Rectal smooth muscle tissue (tissue), 1 donor: ENCODE measurements around the gene ADGRV1.

Experiments used
- H3K27ac ChIP-seq: one replicate; pipeline ENCODE4 v1.7.0; 2013; ENCODE audit warnings: low read depth, low read length, inconsistent platforms
- H3K27me3 ChIP-seq: one replicate; pipeline ENCODE4 v1.7.0; 2013; ENCODE audit warnings: low read length; ENCODE audit not compliant: control insufficient read depth, insufficient read depth
- H3K36me3 ChIP-seq: one replicate; pipeline ENCODE4 v1.7.0; 2013; ENCODE audit warnings: low read length; ENCODE audit not compliant: control insufficient read depth, insufficient read depth
- H3K4me1 ChIP-seq: one replicate; pipeline ENCODE4 v1.7.0; 2013; ENCODE audit warnings: low read length; ENCODE audit not compliant: control insufficient read depth, insufficient read depth
- H3K4me3 ChIP-seq: one replicate; pipeline ENCODE4 v1.7.0; 2013; ENCODE audit warnings: low read length
- H3K9ac ChIP-seq: one replicate; pipeline ENCODE4 v1.7.0; 2013; ENCODE audit warnings: low read length

Gene ADGRV1

DNA sequence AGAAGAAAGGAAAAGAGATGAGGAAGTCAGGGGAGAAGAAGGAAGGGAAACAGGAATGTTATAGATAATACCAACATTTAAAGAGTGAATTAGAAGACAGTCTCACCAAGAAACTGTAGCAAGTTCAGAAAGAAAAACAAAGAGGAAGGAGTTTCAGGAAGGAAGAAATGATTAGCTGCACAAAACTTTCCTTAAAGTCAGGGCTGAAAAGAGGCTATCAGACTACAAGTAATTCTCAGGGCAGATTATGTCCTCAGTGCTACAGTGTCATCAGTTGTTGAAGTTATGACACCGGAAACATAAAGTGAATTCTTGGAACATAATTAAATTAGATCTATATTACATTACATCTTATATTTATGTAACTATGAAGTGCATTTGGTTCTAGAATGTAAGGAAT is 597.6 kb downstream of the ADGRV1 start:
- no peaks in the 10 kb centered on the region for H3K27me3 ChIP-seq
- H3K36me3 ChIP-seq = no peaks in the 10 kb centered on the region
- no peak overlapping the region for H3K4me3 ChIP-seq
- no peak overlapping the region for H3K9ac ChIP-seq
- no peak overlapping the region for H3K27ac ChIP-seq
- H3K4me1 ChIP-seq = peaks cover 2% of the 10 kb centered on the region

DNA sequence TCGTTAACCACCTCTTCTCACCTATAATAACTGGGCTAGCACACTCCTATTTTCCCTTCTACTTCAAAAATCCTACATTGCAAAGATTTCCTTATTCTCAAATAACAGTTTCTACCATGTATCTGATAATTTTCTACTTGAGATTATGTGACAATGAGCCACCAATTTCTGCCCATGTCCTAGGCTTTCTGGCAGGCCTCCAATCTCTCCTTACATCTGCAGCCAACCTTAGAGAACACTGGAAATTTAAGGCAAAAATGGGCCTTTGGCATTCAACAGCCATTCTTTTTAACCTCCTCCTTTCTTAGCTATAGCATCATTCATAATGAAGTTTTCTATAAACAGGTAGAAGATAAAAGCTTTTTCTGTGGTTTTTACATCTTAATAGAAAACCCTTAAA is 599.4 kb downstream of the ADGRV1 start:
- Histone ChIP-seq H3K9ac (no peak overlapping the region), H3K27me3 (no peaks in the 10 kb centered on the region), H3K27ac (no peak overlapping the region), H3K4me3 (no peak overlapping the region), H3K4me1 (peaks cover 6% of the 10 kb centered on the region), H3K36me3 (no peaks in the 10 kb centered on the region)

DNA sequence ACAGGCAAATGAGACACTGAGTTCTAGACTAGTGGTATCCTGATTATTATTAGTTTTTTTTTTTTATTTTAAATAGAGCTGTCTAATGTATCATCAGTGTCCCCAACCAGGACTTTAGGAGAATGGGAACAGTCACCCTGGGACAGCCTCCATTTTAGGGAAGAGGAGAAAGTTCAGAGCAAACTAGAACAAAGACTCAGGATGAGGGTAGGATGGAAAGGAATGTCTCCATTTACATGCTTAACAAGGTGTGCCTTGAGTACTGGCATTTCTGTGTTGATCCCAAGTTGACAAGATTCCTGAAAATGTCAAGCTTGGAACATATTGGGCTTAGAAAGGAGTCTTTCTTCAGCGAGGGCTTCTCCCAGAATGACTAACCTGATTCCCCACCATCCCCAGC is 601.0 kb downstream of the ADGRV1 start:
- no peaks in the 10 kb centered on the region for H3K27me3 ChIP-seq
- H3K9ac ChIP-seq = no peak overlapping the region
- H3K4me3 ChIP-seq = no peak overlapping the region
- H3K36me3 ChIP-seq = no peaks in the 10 kb centered on the region
- no peak overlapping the region for H3K27ac ChIP-seq
- peaks cover 8% of the 10 kb centered on the region for H3K4me1 ChIP-seq

DNA sequence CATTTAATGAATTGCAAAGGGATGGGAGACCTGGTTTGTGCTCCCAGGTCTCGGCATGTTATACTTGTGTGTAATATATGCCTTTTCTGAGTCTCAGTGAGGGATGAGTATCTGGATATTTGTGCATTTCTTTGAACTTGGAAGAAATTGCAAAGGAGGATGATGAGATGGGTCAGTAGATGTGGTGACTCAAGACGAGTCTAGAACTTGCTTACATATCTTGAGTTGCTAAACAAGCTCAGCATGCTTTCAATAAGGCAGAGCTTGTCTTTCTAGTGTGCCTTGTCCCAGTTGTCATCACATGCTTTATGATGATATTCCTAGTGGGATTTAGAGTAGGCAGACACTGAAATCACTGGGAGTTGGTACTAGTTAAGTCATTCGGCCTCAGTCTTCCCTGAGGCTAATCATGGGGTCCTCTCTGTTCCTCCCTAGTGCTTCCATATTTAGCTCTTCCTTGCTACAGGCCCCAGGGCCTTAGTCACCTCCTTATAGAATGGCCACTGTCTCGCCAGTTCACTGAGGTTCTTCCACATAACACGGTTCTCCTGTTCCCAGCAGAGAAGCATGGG is 602.2 kb downstream of the ADGRV1 start:
- no peak overlapping the region for H3K9ac ChIP-seq
- no peak overlapping the region for H3K27ac ChIP-seq

DNA sequence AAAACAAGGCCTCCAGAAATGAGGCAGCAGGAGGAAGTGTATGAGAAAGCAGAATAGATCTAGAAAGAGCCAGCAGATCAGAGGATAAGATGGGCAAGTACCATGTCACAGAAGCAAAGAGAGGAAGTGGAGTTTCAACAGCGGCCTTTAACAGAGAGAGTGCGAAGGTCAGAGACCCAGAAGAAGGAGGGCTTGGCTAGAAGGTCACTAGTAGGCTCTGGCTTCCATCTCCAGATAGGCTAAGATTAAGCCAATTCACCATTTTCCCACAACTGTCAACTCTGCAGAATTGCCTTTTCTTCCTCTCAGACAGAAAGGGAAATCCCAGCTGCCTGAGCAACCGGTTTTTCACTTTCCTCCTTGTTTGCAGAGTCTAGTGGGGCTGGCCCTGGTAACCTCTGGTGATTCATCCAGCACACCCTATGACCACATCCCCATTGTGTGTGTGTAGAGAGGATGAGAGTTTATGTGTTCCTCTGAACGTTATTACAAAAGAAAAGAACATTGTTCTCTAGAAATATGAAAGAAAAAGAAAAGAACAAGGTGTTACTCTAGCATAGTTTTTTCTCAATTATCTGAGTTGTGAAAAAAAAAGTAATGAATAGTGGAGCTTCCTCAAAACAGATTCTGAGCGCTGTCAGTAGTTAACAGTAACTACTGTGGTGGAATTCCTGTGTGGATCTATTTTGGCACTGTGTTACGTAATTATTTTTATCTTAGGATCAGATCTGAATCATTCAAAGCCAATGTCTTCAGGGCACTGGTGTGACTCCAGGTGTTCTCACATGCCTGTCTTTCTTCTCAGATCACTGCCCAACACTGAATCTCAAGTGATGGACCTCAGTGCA is 604.2 kb downstream of the ADGRV1 start:
- Histone ChIP-seq H3K36me3 (no peaks in the 10 kb centered on the region), H3K4me3 (no peak overlapping the region), H3K27ac (peak overlapping the region; percentile 35), H3K27me3 (no peaks in the 10 kb centered on the region), H3K9ac (no peak overlapping the region), H3K4me1 (peaks cover 9% of the 10 kb centered on the region)

More for the DNA sequence above, 602.2 kb downstream of the ADGRV1 start:
- H3K4me3 ChIP-seq = no peak overlapping the region
- H3K36me3 ChIP-seq = no peaks in the 10 kb centered on the region
- H3K27me3 ChIP-seq = no peaks in the 10 kb centered on the region
- peaks cover 9% of the 10 kb centered on the region for H3K4me1 ChIP-seq

DNA sequence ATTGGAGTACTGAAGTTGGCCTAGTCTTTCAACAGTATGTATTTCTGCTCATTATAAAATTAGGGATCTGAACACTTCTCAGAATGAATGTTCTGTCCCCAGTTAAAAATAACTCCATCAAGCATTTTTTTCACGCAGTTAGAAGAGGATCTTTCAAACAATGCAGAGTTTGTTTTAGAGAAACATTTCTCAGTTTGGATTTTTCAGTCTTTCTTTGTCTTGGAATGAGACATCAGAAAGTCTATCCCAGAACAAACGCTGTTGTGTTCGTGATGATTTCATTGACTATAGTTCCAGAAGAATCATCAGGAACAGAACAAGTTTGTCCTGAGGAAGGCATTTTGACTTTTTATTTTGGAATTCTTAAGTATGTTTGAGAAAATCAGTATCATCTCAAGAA is 605.8 kb downstream of the ADGRV1 start:
- Histone ChIP-seq H3K27ac (peak overlapping the region; percentile 35), H3K9ac (no peak overlapping the region), H3K27me3 (no peaks in the 10 kb centered on the region), H3K36me3 (no peaks in the 10 kb centered on the region), H3K4me3 (no peak overlapping the region), H3K4me1 (peaks cover 9% of the 10 kb centered on the region)

DNA sequence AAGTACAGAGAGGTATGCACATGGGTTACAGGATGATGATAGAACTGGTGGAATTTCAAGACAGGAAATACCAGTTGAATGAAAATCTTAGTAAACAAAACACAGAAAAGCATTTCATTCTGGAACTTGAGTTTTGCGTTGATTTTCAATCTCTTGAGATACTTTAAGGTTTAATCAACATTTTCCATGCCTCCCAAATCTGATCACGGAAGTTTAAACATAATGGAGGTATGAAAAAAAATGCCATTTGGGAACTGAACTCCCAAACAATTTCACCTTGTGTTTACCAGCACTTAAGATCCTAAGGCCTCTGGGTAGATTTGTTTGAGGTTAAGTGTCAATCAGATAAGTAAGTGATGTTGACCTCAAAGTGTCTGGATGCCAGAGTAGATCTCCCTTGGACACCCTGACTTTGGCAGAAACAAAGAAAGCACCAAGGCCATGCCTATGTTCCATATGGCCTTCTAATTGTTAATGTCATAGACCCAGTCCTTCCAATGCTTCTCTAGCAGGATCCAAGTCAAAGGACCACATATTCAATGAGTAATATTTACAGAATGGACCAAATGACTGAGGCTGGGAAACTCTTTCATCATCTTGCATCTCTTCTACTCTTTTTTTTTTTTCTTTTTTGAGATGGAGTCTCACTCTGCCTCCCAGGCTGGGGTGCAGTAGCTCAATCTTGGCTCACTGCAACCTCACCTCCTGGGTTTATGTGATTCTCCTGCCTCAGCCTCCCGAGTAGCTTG is 607.6 kb downstream of the ADGRV1 start:
- no peak overlapping the region for H3K4me3 ChIP-seq
- H3K4me1 ChIP-seq = peaks cover 9% of the 10 kb centered on the region
- H3K36me3 ChIP-seq = no peaks in the 10 kb centered on the region
- no peak overlapping the region for H3K9ac ChIP-seq
- H3K27me3 ChIP-seq = no peaks in the 10 kb centered on the region
- H3K27ac ChIP-seq = no peak overlapping the region

DNA sequence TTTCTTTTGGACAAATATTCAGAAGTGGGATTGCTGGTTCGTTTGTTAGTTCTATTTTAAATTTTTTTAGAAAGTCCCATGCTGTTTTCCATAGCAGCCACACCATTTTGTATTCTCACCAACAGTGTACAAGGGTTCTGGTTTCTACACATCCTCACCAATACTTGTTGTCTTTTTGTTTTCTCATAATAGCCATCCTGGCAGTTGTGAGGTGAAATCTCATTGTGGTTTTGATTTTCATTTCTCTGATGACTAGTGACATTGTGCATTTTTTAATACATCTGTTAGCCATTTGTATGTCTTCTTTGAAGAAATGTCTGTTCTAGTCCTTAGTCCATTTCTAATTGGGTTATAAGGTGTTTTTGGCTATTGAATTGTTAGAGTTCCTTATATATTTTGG is 610.3 kb downstream of the ADGRV1 start:
- Histone ChIP-seq H3K4me3 (no peak overlapping the region), H3K4me1 (peaks cover 2% of the 10 kb centered on the region), H3K27me3 (no peaks in the 10 kb centered on the region), H3K36me3 (no peaks in the 10 kb centered on the region), H3K27ac (no peak overlapping the region), H3K9ac (no peak overlapping the region)

DNA sequence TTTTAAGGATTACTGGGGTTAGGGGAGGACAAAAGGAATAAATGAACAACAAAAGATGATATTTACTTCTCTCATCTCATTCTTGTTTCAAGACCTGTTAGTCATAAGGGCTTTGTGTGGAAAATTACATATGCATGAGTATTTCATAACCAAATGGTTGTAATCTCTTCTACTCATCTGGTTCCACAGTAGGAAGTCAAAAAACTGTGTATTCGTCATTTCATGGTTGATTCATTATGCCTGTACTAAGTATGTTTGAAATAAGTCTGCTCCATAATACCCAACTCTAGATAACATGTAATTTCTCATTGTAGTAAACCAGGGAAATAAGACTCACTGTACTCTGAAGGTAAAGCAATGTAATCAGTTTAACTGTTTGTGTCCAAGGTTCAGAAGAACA is 611.7 kb downstream of the ADGRV1 start:
- Histone ChIP-seq H3K36me3 (no peaks in the 10 kb centered on the region), H3K27me3 (no peaks in the 10 kb centered on the region), H3K9ac (no peak overlapping the region), H3K4me1 (no peaks in the 10 kb centered on the region), H3K4me3 (no peak overlapping the region), H3K27ac (no peak overlapping the region)

DNA sequence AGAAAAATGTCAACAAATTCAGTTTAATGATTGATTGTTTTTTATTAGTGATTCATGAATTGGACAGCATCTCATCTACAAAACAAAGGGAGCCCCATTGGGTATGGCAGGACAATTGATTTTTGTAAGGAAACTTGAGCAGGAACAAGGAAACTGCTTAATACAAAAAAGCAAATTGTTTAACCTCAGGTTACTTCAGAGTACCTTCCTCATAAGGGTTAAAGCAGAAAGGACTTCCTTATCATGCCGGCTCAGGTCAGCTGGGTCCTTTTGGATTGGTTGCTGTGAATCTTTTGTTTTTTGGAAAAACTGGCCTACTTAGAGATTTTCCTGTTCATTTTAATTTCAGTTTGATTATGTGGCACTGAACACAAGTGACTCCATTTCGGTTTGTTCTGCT is 612.7 kb downstream of the ADGRV1 start:
- H3K36me3 ChIP-seq = no peaks in the 10 kb centered on the region
- no peak overlapping the region for H3K27ac ChIP-seq
- H3K4me1 ChIP-seq = no peaks in the 10 kb centered on the region
- H3K4me3 ChIP-seq = no peak overlapping the region
- H3K9ac ChIP-seq = no peak overlapping the region
- no peaks in the 10 kb centered on the region for H3K27me3 ChIP-seq

DNA sequence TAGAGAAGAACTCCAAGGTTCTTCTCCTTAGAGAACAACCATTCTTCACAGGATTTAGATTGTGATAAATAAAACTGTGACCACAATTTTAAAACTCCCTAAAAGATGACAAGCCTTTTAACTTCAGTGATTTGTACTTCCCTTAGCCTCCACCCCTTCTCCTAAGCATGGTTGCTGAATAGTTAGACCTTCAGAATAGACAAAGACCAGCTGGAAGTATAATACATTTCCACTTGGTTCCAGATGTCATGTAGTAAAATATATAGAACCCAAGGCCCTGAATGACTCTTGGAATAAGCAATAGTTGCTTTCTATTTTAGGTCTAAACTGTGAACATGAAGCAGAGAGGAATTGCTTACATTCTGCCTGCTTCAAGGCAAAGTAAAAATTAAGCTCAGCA is 615.8 kb downstream of the ADGRV1 start:
- Histone ChIP-seq H3K4me1 (no peaks in the 10 kb centered on the region), H3K27me3 (no peaks in the 10 kb centered on the region), H3K4me3 (no peak overlapping the region), H3K27ac (no peak overlapping the region), H3K9ac (no peak overlapping the region), H3K36me3 (no peaks in the 10 kb centered on the region)

DNA sequence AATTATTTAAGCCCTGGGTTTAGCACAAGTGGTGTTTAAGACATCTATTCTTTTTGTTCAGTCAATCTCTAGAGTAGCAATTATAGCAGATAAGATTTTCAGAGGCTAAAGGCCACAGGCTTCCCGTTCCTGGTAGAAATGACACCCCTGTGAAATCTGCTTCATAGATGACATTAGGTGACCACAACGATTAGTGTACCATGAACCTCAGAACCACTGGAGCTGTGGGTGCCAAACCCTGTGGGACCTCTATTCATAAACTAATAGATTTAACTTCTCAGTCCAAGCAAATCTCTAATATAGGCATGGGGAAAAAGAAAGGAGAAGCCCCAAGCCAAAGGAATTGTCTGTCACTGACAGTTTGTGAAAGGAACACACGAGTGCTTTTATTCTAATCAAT is 617.1 kb downstream of the ADGRV1 start:
- H3K36me3 ChIP-seq = no peaks in the 10 kb centered on the region
- no peak overlapping the region for H3K4me3 ChIP-seq
- H3K27me3 ChIP-seq = no peaks in the 10 kb centered on the region
- no peak overlapping the region for H3K27ac ChIP-seq
- H3K4me1 ChIP-seq = no peaks in the 10 kb centered on the region
- no peak overlapping the region for H3K9ac ChIP-seq
